ENCODE data around the gene CABLES1.

- TF ChIP-seq CTCF (IDR thresholded peaks at IDR 0.05) (no peak), POLR2A (IDR thresholded peaks at IDR 0.05) (no peak)
Observed at GRCh38 chr18:23259701-23260681, 124.7 kb downstream of the CABLES1 start.

Measured in testis (tissue), 2 donors.